Epithelial cell of esophagus (primary cell): ENCODE measurements around the gene ABLIM2.

Source experiments
- DNase-seq: peaks from one replicate; pipeline ENCODE4 v3.0.0; 2010; ENCODE audit warnings: low read depth
- H3K4me3 ChIP-seq: 2 replicates; pipeline ENCODE4 v1.5.1; 2011; ENCODE audit warnings: mild to moderate bottlenecking, low read length, control low read depth
- CTCF ChIP-seq: IDR thresholded peaks from 2 replicates; pipeline ENCODE4 v1.5.1; 2011; ENCODE audit warnings: low read depth, mild to moderate bottlenecking, low read length, control low read depth, inconsistent platforms; ENCODE audit not compliant: insufficient read depth; ENCODE audit errors: missing control alignments

ABLIM2 gene

GRCh38 chr4:8113611-8114377, 44.8 kb downstream of the ABLIM2 start:
- no peak for DNase-seq
- TF ChIP-seq CTCF, result no peak
- no peak overlapping the region for H3K4me3 ChIP-seq

GRCh38 chr4:8112672-8113071, 45.9 kb downstream of the ABLIM2 start:
- no peak for DNase-seq
- H3K4me3 ChIP-seq, result no peak overlapping the region
- no peak for TF ChIP-seq CTCF

GRCh38 chr4:8112036-8112576, 46.5 kb downstream of the ABLIM2 start:
- H3K4me3 ChIP-seq, result no peak overlapping the region
- DNase-seq, result no peak
- TF ChIP-seq CTCF, result no peak

GRCh38 chr4:8110071-8110986, 48.3 kb downstream of the ABLIM2 start:
- peak; percentile 70 for DNase-seq
- TF ChIP-seq CTCF, result no peak
- no peak overlapping the region for H3K4me3 ChIP-seq

- no peak overlapping the region for H3K4me3 ChIP-seq
- no peak for TF ChIP-seq CTCF
- DNase-seq, result no peak
Observed at GRCh38 chr4:8109406-8110065, 49.1 kb downstream of the ABLIM2 start.

GRCh38 chr4:8108991-8109390, 49.6 kb downstream of the ABLIM2 start:
- no peak overlapping the region for H3K4me3 ChIP-seq
- TF ChIP-seq CTCF, result no peak
- no peak for DNase-seq
